PC-3 (cell line): Measurements from ENCODE around the gene RAB30. TPM values are rescaled to one million over a fixed set of nuclear protein-coding genes. Genes with fewer than 3 reads are reported as not detected.
"Not testable (repeated sequence)": the region's sequence is repeated elsewhere in the genome, so short reads cannot be mapped to it uniquely, and the experiment has no call there.

Experiments used
- ATAC-seq: fragments of 200-7000 bp; cut with Tn5 transposase; 2 replicates; pipeline ENCODE4 v1.9.1; 2020; ENCODE audit warnings: mild to moderate bottlenecking, moderate library complexity
- BruUV-seq: library from RNA; stranded (reverse); fragments of 400-500 nt; replicated peaks from 2 replicates; lab custom pipeline; 2021; lab: Mats Ljungman, UMichigan
- CTCF ChIA-PET: fragments of 300-600 bp; sonication (Branson Sonifier 250); formaldehyde crosslinking; loops from one replicate; lab custom pipeline; 2022; ENCODE audit warnings: antibody characterized with exemption; lab: Charles Lee
- POLR2A ChIA-PET: fragments of 300-600 bp; sonication (Branson Sonifier 250); formaldehyde crosslinking; loops from one replicate; lab custom pipeline; 2022; ENCODE audit warnings: antibody characterized with exemption; ENCODE audit not compliant: unreplicated experiment; lab: Charles Lee
- DNase-seq: peaks from one replicate; pipeline ENCODE4 v3.0.0-alpha.2; 2015
- H2AFZ ChIP-seq: fragments of 300-600 bp; sonication (generic); 2 replicates; pipeline ENCODE4 v1.6.0; 2016; ENCODE audit warnings: antibody characterized with exemption, low read length
- H3F3A ChIP-seq: fragments of 300-600 bp; sonication (generic); one replicate; pipeline ENCODE4 v1.6.0; 2017; ENCODE audit warnings: antibody characterized with exemption, low read length, control low read depth, mild to moderate bottlenecking; ENCODE audit not compliant: unreplicated experiment
- H3K27ac ChIP-seq: fragments of 300-600 bp; sonication (generic); 2 replicates; pipeline ENCODE4 v1.5.1; 2016; ENCODE audit warnings: mild to moderate bottlenecking, low read length
- H3K27me3 ChIP-seq: fragments of 300-600 bp; sonication (generic); 2 replicates; pipeline ENCODE4 v1.6.1; 2016; ENCODE audit warnings: low read length, mixed read lengths
- H3K36me3 ChIP-seq: fragments of 300-600 bp; sonication (generic); 2 replicates; pipeline ENCODE4 v1.6.1; 2016; ENCODE audit warnings: low read depth, mixed run types, low read length, mixed read lengths
- H3K4me1 ChIP-seq: fragments of 300-600 bp; sonication (generic); 2 replicates; pipeline ENCODE4 v1.5.1; 2016; ENCODE audit warnings: low read length; ENCODE audit not compliant: insufficient read depth
- H3K4me2 ChIP-seq: fragments of 300-600 bp; sonication (generic); 2 replicates; pipeline ENCODE4 v1.6.0; 2016; ENCODE audit warnings: low read length
- H3K4me3 ChIP-seq: fragments of 300-600 bp; sonication (generic); 2 replicates; pipeline ENCODE4 v1.5.1; 2016; ENCODE audit warnings: mild to moderate bottlenecking, low read length, mixed read lengths
- H3K79me2 ChIP-seq: fragments of 300-600 bp; sonication (generic); 2 replicates; pipeline ENCODE4 v1.6.1; 2017; ENCODE audit warnings: low read length, mixed read lengths
- H3K9ac ChIP-seq: fragments of 300-600 bp; sonication (generic); 2 replicates; pipeline ENCODE4 v1.6.0; 2016; ENCODE audit warnings: mild to moderate bottlenecking, low read length
- H3K9me2 ChIP-seq: fragments of 300-600 bp; sonication (generic); replicated peaks from 2 replicates; pipeline ENCODE4 v1.6.1; 2016; ENCODE audit warnings: mixed run types, low read length, mixed read lengths
- H3K9me3 ChIP-seq: fragments of 300-600 bp; sonication (generic); 2 replicates; pipeline ENCODE4 v1.6.1; 2016; ENCODE audit warnings: low read length, mixed read lengths
- H4K20me1 ChIP-seq: fragments of 300-600 bp; sonication (generic); 2 replicates; pipeline ENCODE4 v1.6.1; 2016; ENCODE audit warnings: low read length, mixed read lengths
- EZH2 ChIP-seq: fragments of 300-600 bp; sonication (generic); IDR thresholded peaks from one replicate; pipeline ENCODE4 v1.6.1; 2017; ENCODE audit warnings: antibody characterized with exemption, mild to moderate bottlenecking, low read length; ENCODE audit not compliant: unreplicated experiment
- EZH2phosphoT487 ChIP-seq: fragments of 300-600 bp; sonication (generic); IDR thresholded peaks from 2 replicates; pipeline ENCODE4 v1.6.1; 2018; ENCODE audit warnings: mild to moderate bottlenecking, antibody characterized with exemption, low read length, borderline replicate concordance
- intact Hi-C: fragments of 100-400 bp; cut with micrococcal nuclease; formaldehyde crosslinking; loops from 2 replicates; pipeline ENCODE4 v1.9.0; 2023
- total RNA-seq: library from RNA; depleted of rRNA; stranded (reverse); fragments of >200 nt; gene quantifications from 2 replicates; pipeline ENCODE4 v1.2.3, GENCODE V29; 2014
- TF ChIP-seq, protein P1 (sequence below): fragments of 300-600 bp; sonication (generic); conservative IDR thresholded peaks from 2 replicates; pipeline ENCODE4 v1.5.1; 2017; ENCODE audit warnings: antibody characterized with exemption, low read depth, mild to moderate bottlenecking, low read length

The RAB30 gene
- total RNA-seq, 1 experiment from 2014 or later = 6.6 TPM

- CTCF ChIA-PET = no interaction called here
- Histone ChIP-seq H3K9ac (no peak overlapping the region), H3K4me2 (no peak overlapping the region), H3K27me3 (no peaks in the 10 kb centered on the region), H3K79me2 (no peaks in the 10 kb centered on the region), H3K4me1 (no peaks in the 10 kb centered on the region), H3K36me3 (no peaks in the 10 kb centered on the region), H3K4me3 (no peak overlapping the region), H2AFZ (no peak overlapping the region), H3K9me3 (no peaks in the 10 kb centered on the region), H3K27ac (no peak overlapping the region), H3F3A (no peaks in the 10 kb centered on the region), H4K20me1 (no peaks in the 10 kb centered on the region), H3K9me2 (no peaks in the 10 kb centered on the region)
- DNase-seq = no peak
- POLR2A ChIA-PET = interaction anchor here (0.7 kb wide), 1 partner anchor 127 kb away, joined by 3 read pairs; no protein-coding TSS in a partner anchor
- intact Hi-C loops = no loop called here
- BruUV-seq = no TSS peak
- TF ChIP-seq, protein P1, sequence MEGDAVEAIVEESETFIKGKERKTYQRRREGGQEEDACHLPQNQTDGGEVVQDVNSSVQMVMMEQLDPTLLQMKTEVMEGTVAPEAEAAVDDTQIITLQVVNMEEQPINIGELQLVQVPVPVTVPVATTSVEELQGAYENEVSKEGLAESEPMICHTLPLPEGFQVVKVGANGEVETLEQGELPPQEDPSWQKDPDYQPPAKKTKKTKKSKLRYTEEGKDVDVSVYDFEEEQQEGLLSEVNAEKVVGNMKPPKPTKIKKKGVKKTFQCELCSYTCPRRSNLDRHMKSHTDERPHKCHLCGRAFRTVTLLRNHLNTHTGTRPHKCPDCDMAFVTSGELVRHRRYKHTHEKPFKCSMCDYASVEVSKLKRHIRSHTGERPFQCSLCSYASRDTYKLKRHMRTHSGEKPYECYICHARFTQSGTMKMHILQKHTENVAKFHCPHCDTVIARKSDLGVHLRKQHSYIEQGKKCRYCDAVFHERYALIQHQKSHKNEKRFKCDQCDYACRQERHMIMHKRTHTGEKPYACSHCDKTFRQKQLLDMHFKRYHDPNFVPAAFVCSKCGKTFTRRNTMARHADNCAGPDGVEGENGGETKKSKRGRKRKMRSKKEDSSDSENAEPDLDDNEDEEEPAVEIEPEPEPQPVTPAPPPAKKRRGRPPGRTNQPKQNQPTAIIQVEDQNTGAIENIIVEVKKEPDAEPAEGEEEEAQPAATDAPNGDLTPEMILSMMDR = no peak
- TF ChIP-seq EZH2 (no peak), EZH2phosphoT487 (no peak)
- no peak for ATAC-seq
Measured at GRCh38 chr11:82944198-82944597, 127.5 kb downstream of the RAB30 start.

GRCh38 chr11:82943430-82943829, 128.3 kb downstream of the RAB30 start:
- ATAC-seq, H3K9ac ChIP-seq, H3K9me2 ChIP-seq, H3K4me1 ChIP-seq, CTCF ChIA-PET, H3F3A ChIP-seq, H3K27ac ChIP-seq, H3K36me3 ChIP-seq, H4K20me1 ChIP-seq, BruUV-seq, DNase-seq, H3K79me2 ChIP-seq, H3K9me3 ChIP-seq, H2AFZ ChIP-seq, POLR2A ChIA-PET, H3K4me2 ChIP-seq, intact Hi-C loops, H3K4me3 ChIP-seq, H3K27me3 ChIP-seq: not testable (repeated sequence)

DNA sequence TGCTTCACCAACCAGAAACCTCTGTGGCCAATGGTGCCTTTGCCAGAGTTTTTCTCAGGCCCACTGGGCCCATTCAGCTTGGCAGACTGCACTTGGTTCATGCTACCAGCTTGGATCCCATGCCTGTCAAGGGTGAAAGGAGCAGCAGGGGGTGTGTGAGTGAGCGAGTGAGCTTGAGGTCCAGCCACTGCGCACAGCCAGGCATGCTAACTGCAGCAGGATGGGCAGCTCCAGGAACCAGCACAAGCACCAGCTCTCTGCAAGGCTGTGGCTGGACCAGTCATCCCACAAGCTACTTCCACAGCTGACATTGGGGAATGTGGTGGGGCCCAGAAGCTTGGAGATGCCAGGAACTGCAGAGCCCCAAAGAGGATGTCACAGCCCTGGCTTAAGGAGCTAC, 129.3 kb downstream of the RAB30 start:
- ATAC-seq (no peak; the same call in 1 of the 2 replicates), DNase-seq (no peak)
- no peak overlapping the region for H3K27ac ChIP-seq
- H3K36me3 ChIP-seq = no peaks in the 10 kb centered on the region
- intact Hi-C loops = no loop called here
- no peaks in the 10 kb centered on the region for H3K9me2 ChIP-seq
- no peaks in the 10 kb centered on the region for H3F3A ChIP-seq
- no peaks in the 10 kb centered on the region for H4K20me1 ChIP-seq
- no TSS peak for BruUV-seq
- H2AFZ ChIP-seq = no peak overlapping the region
- H3K9ac ChIP-seq = no peak overlapping the region
- H3K9me3 ChIP-seq = no peaks in the 10 kb centered on the region
- H3K79me2 ChIP-seq = no peaks in the 10 kb centered on the region
- POLR2A ChIA-PET = no interaction called here
- TF ChIP-seq EZH2 (no peak), EZH2phosphoT487 (no peak)
- TF ChIP-seq, protein P1 = no peak
- H3K27me3 ChIP-seq = no peaks in the 10 kb centered on the region
- CTCF ChIA-PET = no interaction called here
- H3K4me1 ChIP-seq = no peaks in the 10 kb centered on the region
- no peak overlapping the region for H3K4me3 ChIP-seq
- H3K4me2 ChIP-seq = no peak overlapping the region
